ENCODE measurements around the gene CD200.

DNA sequence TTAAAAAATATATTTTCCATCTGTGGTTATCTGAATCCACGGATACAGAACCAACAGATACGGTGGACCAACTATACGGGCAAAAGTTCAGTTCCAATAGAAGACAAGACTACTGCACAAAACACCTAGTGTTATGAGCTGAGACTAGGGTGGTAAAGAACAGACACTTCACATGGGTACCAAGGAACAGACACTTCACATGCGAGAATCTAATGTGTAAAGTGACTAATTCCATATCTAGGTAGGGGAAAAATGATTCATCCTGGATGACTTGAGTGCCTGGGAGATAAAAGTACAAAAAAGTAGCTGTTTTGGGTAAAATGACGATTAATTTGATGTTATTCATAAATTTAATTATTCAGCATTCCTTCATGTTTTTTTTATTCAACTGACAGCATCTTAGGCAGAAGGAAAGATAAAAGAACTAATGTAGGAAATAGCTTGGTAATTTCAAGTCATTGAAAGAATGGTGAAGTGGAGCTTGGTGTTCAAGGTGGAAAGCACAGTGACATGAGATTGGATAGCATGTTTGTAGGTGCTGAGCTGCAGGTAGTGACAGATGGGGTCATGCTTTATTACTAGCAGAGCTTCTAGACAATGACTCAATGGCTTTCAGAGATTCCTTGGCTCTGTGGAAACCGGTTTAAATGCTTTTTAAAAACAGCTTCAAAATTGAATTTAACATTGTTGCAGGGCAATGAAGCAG is 5.2 kb downstream of the CD200 start:
- TF ChIP-seq, protein P1, sequence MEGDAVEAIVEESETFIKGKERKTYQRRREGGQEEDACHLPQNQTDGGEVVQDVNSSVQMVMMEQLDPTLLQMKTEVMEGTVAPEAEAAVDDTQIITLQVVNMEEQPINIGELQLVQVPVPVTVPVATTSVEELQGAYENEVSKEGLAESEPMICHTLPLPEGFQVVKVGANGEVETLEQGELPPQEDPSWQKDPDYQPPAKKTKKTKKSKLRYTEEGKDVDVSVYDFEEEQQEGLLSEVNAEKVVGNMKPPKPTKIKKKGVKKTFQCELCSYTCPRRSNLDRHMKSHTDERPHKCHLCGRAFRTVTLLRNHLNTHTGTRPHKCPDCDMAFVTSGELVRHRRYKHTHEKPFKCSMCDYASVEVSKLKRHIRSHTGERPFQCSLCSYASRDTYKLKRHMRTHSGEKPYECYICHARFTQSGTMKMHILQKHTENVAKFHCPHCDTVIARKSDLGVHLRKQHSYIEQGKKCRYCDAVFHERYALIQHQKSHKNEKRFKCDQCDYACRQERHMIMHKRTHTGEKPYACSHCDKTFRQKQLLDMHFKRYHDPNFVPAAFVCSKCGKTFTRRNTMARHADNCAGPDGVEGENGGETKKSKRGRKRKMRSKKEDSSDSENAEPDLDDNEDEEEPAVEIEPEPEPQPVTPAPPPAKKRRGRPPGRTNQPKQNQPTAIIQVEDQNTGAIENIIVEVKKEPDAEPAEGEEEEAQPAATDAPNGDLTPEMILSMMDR (IDR thresholded peaks at IDR 0.05): no peak
- no peak for TF ChIP-seq POLR2A (IDR thresholded peaks at IDR 0.05)

Data from right lobe of liver (tissue), 4 donors.